ENCODE measurements around the gene CCDC47. TPM values are rescaled to one million over a fixed set of nuclear protein-coding genes. Genes with fewer than 3 reads are reported as not detected.

Gene CCDC47
- total RNA-seq, 1 donor from 2014 or later = 27.6 TPM

DNA sequence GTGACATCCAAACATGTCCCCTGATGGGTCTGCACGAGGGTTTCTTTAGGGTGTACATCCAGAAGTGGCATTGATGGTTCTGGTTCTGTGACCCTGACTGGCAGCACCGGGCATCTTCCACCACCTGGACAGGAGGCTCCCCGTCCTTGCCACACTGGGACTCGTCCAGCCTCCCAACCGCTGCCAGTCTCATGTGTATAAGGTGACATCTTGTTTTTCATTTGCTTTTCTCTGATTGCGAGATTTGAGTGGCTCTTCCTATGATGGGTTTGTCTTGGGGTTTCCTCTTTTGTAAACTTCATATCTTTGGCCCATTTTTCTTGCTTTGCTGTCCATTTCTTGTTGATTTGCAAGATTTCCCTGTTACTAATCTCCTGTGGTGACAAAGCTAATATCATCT, 64.3 kb downstream of the CCDC47 start:
- TF ChIP-seq, protein P1, sequence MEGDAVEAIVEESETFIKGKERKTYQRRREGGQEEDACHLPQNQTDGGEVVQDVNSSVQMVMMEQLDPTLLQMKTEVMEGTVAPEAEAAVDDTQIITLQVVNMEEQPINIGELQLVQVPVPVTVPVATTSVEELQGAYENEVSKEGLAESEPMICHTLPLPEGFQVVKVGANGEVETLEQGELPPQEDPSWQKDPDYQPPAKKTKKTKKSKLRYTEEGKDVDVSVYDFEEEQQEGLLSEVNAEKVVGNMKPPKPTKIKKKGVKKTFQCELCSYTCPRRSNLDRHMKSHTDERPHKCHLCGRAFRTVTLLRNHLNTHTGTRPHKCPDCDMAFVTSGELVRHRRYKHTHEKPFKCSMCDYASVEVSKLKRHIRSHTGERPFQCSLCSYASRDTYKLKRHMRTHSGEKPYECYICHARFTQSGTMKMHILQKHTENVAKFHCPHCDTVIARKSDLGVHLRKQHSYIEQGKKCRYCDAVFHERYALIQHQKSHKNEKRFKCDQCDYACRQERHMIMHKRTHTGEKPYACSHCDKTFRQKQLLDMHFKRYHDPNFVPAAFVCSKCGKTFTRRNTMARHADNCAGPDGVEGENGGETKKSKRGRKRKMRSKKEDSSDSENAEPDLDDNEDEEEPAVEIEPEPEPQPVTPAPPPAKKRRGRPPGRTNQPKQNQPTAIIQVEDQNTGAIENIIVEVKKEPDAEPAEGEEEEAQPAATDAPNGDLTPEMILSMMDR (conservative IDR thresholded peaks at IDR 0.05; ENCODE audit: low read depth, low read length) = no peak
- DNase-seq (ENCODE audit: low read depth) = no peak
- no peak overlapping the region for H3K4me3 ChIP-seq (ENCODE audit: low read depth, low read length)

- TF ChIP-seq, protein P1 (conservative IDR thresholded peaks at IDR 0.05; ENCODE audit: low read depth, low read length) = no peak
- DNase-seq (ENCODE audit: low read depth) = no peak
- no peak overlapping the region for H3K4me3 ChIP-seq (ENCODE audit: low read depth, low read length)
Observed at GRCh38 chr17:63707151-63707550, 66.2 kb downstream of the CCDC47 start.

- no peak for DNase-seq (ENCODE audit: low read depth)
- TF ChIP-seq, protein P1 (conservative IDR thresholded peaks at IDR 0.05; ENCODE audit: low read depth, low read length) = no peak
- no peak overlapping the region for H3K4me3 ChIP-seq (ENCODE audit: low read depth, low read length)
Observed at GRCh38 chr17:63706336-63707082, 66.9 kb downstream of the CCDC47 start.

- no peak for DNase-seq (ENCODE audit: low read depth)
- no peak overlapping the region for H3K4me3 ChIP-seq (ENCODE audit: low read depth, low read length)
- TF ChIP-seq, protein P1 (conservative IDR thresholded peaks at IDR 0.05; ENCODE audit: low read depth, low read length) = no peak
Observed at GRCh38 chr17:63705657-63706056, 67.7 kb downstream of the CCDC47 start.

DNA sequence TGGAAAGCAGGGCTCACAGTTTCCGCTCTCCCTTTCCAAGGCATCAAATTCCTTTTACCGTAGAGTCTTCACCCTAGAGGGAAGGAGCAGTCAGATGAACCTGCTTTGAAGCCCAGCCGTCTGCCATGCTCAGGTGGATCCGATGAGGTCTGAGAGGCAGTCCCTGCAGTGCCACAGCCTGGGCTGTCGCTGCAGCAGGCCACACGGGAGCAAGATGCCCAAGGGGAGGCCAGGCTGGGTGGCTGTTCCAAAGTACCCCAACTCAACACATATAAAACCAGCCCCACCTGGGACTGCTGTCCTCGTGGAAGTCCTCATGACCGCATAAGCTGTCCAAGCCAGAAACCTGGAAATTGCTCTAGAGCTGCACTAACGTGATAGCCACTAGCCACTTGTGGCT, 68.6 kb downstream of the CCDC47 start:
- H3K4me3 ChIP-seq (ENCODE audit: low read depth, low read length) = no peak overlapping the region
- no peak for DNase-seq (ENCODE audit: low read depth)
- TF ChIP-seq, protein P1 (conservative IDR thresholded peaks at IDR 0.05; ENCODE audit: low read depth, low read length) = no peak

- no peak overlapping the region for H3K4me3 ChIP-seq (ENCODE audit: low read depth, low read length)
- no peak for DNase-seq (ENCODE audit: low read depth)
- TF ChIP-seq, protein P1 (conservative IDR thresholded peaks at IDR 0.05; ENCODE audit: low read depth, low read length) = no peak
Observed at GRCh38 chr17:63704259-63704576, 69.2 kb downstream of the CCDC47 start.

Measured in epithelial cell of proximal tubule (primary cell).